HG03159 (cell line): ENCODE measurements around the gene ARPC2.

Source experiments
- ATAC-seq: cut with Tn5 transposase; IDR thresholded peaks from one replicate; pipeline ENCODE4 v1.9.1; 2021; ENCODE audit warnings: mild to moderate bottlenecking, moderate library complexity; ENCODE audit not compliant: unreplicated experiment

The ARPC2 gene

GRCh38 chr2:218252509-218253231 is 35.7 kb downstream of the ARPC2 start:
- ATAC-seq: no peak

- ATAC-seq: no peak
Measured at GRCh38 chr2:218253232-218253625, 36.2 kb downstream of the ARPC2 start.

GRCh38 chr2:218255446-218255845 is 38.5 kb downstream of the ARPC2 start:
- no peak for ATAC-seq

GRCh38 chr2:218256612-218257350 is 39.8 kb downstream of the ARPC2 start:
- no peak for ATAC-seq

GRCh38 chr2:218257390-218257981 is 40.5 kb downstream of the ARPC2 start:
- ATAC-seq: peak; percentile 77

GRCh38 chr2:218259099-218259961 is 42.3 kb downstream of the ARPC2 start:
- ATAC-seq: no peak

- ATAC-seq: no peak
Measured at GRCh38 chr2:218260166-218260565, 43.2 kb downstream of the ARPC2 start.

- ATAC-seq: no peak
Measured at GRCh38 chr2:218260742-218261422, 43.9 kb downstream of the ARPC2 start, which contains the start of gene GPBAR1. Gene GPBAR1 (plus strand): TSS chr2:218261015. CDS start chr2:218262725, 1,710 bp downstream.

- no peak for ATAC-seq
Measured at GRCh38 chr2:218261423-218262236, 44.6 kb downstream of the ARPC2 start.

GRCh38 chr2:218262237-218262600 is 45.2 kb downstream of the ARPC2 start:
- no peak for ATAC-seq

GRCh38 chr2:218262631-218263586 is 45.9 kb downstream of the ARPC2 start:
- ATAC-seq: no peak

- ATAC-seq: no peak
Measured at GRCh38 chr2:218263817-218264641, 47.0 kb downstream of the ARPC2 start.

- no peak for ATAC-seq
Measured at GRCh38 chr2:218264773-218265561, 48.0 kb downstream of the ARPC2 start.

GRCh38 chr2:218265626-218266025 is 48.6 kb downstream of the ARPC2 start:
- no peak for ATAC-seq

- no peak for ATAC-seq
Measured at GRCh38 chr2:218266316-218266979, 49.5 kb downstream of the ARPC2 start.

GRCh38 chr2:218267259-218267658 is 50.3 kb downstream of the ARPC2 start:
- ATAC-seq: no peak
